ENCODE data around the gene ONECUT1. TPM values are rescaled to one million over a fixed set of nuclear protein-coding genes. Genes with fewer than 3 reads are reported as not detected.
A peak's percentile ranks its signal among the peaks of the same experiment; 100 is the strongest.

ONECUT1 gene
- total RNA-seq, 1 donor from 2014 or later = 341 TPM

DNA sequence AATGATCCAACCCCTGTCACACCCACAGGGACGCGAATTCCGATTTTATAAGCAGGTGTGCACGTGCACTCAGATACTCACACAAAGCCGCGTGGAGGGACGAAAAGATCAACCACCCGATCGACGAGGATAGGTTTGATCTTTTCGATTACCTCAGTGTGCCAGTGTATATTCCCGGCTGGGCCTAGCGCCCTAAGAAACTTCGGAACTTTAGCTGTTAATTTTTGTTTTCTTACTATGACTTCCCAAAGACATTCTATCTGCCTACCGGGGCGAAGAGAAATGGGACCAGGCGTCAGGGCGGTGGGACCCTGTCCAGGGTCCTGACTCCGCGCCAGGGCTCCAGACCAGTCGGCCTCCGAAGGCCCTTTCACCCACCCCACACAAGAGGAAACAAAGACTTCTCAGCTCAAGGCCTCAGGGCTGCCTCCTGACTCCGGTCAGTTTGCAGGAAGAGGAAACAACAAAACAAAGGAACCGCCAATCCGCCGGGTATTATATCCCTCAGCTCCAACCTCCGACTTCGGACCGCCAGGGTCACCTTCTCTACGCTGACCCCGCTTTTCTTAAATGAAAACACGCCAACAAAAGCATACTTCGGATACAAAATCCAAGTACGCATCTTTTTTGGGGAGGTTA is 6.8 kb downstream of the ONECUT1 start:
- peak overlapping the region; percentile 97 for H3K27ac Mint-ChIP-seq
- no peak for DNase-seq (ENCODE audit: low spot score, unreplicated experiment)
- no peaks in the 10 kb centered on the region for H3K9me3 Mint-ChIP-seq (ENCODE audit: low read depth)
- peaks cover 41% of the 10 kb centered on the region for H3K4me1 Mint-ChIP-seq (ENCODE audit: low read depth)
- TF ChIP-seq, protein P1, sequence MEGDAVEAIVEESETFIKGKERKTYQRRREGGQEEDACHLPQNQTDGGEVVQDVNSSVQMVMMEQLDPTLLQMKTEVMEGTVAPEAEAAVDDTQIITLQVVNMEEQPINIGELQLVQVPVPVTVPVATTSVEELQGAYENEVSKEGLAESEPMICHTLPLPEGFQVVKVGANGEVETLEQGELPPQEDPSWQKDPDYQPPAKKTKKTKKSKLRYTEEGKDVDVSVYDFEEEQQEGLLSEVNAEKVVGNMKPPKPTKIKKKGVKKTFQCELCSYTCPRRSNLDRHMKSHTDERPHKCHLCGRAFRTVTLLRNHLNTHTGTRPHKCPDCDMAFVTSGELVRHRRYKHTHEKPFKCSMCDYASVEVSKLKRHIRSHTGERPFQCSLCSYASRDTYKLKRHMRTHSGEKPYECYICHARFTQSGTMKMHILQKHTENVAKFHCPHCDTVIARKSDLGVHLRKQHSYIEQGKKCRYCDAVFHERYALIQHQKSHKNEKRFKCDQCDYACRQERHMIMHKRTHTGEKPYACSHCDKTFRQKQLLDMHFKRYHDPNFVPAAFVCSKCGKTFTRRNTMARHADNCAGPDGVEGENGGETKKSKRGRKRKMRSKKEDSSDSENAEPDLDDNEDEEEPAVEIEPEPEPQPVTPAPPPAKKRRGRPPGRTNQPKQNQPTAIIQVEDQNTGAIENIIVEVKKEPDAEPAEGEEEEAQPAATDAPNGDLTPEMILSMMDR (IDR thresholded peaks at IDR 0.05; ENCODE audit: unreplicated experiment) = no peak
- no peaks in the 10 kb centered on the region for H3K27me3 Mint-ChIP-seq
- H3K36me3 Mint-ChIP-seq (ENCODE audit: insufficient read depth) = peaks cover 66% of the 10 kb centered on the region
- peak overlapping the region; percentile 96 for H3K4me3 Mint-ChIP-seq (ENCODE audit: low read depth)

DNA sequence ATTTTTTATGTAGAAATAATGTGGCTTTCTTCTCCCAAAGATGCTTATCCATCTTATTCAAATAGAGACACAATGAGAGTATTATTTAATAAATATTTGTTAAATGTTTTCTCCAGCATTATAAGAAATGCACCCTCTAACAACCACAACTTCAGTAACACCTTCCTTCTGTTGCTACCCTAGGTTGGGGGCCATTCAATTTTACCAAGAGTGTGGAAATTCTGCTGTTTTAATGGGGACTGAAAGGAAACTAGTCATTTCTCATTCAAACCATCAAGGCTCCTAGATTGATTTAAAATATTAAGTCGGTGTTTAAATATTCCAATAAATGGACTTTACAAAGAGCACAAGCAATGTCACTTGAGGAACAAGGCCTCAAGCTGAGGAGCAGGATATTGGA is 7.6 kb downstream of the ONECUT1 start:
- no peak for DNase-seq (ENCODE audit: low spot score, unreplicated experiment)
- Mint-ChIP-seq H3K4me3 (ENCODE audit: low read depth) (peak overlapping the region; percentile 96), H3K36me3 (ENCODE audit: insufficient read depth) (peaks cover 63% of the 10 kb centered on the region), H3K9me3 (ENCODE audit: low read depth) (no peaks in the 10 kb centered on the region), H3K27me3 (no peaks in the 10 kb centered on the region), H3K4me1 (ENCODE audit: low read depth) (peaks cover 47% of the 10 kb centered on the region), H3K27ac (peak overlapping the region; percentile 97)
- TF ChIP-seq, protein P1 (IDR thresholded peaks at IDR 0.05; ENCODE audit: unreplicated experiment) = no peak

DNA sequence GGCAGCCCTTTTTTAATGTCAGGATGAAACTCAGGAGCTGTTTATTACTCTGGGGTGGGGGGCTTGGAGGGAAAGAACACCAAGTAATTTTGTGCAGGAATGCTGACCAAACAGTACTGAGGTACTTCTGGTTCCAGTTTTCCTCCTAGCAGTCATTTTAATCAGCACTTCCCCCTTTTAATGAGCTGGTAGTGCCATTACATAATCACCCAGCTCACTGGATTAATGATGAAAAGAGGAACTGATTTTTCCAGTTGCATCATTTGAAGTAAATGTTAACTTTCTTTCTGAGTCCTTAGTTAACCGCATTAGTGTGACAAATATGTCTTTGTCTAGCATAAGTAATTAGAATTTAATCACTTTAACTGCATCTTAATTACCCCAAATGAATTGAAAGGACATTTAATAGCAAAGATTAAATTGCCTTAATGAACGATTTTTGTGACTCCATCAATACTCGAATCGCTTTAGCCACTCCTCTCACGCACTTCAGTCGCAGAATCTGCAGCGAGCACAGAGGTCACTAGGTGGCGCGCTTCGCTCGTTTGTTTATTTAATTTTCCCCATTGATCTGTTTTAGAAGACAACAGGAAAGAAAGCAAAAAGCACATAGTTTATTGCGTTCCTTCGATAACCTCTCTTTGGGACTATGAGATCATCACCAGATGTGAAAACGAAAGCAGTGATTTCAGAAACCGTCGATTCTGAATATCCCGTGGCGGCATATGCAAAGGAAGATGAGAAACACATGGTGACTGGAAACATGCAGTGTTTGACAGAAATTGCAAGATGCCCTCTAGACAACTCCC is 9.8 kb downstream of the ONECUT1 start:
- Mint-ChIP-seq H3K36me3 (ENCODE audit: insufficient read depth) (peaks cover 58% of the 10 kb centered on the region), H3K9me3 (ENCODE audit: low read depth) (no peaks in the 10 kb centered on the region), H3K27me3 (no peaks in the 10 kb centered on the region), H3K4me1 (ENCODE audit: low read depth) (peaks cover 58% of the 10 kb centered on the region), H3K27ac (peak overlapping the region; percentile 88), H3K4me3 (ENCODE audit: low read depth) (peak overlapping the region; percentile 60)
- TF ChIP-seq, protein P1 (IDR thresholded peaks at IDR 0.05; ENCODE audit: unreplicated experiment) = peak; percentile 96
- no peak for DNase-seq (ENCODE audit: low spot score, unreplicated experiment)

DNA sequence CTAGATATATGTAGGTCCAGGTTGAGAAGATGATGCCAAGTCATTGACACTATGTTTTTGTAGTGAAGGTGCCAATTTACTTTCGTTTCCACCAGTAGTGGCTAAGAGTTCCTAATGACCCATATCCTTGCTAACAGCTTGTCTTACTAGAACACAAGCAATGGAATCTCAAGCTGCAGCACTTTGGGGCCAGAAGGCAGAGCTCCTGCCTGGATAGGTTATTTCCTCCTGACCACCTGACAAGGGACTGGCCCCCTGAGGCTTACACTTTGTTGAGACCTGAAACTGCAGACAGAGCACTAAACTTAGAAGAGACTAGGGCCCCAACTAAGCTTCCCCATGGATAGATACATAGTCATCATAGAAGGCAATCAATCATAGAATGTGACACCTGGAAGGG is 11.7 kb downstream of the ONECUT1 start:
- H3K9me3 Mint-ChIP-seq (ENCODE audit: low read depth) = no peaks in the 10 kb centered on the region
- no peak for DNase-seq (ENCODE audit: low spot score, unreplicated experiment)
- H3K4me3 Mint-ChIP-seq (ENCODE audit: low read depth) = peak overlapping the region; percentile 12
- peaks cover 51% of the 10 kb centered on the region for H3K36me3 Mint-ChIP-seq (ENCODE audit: insufficient read depth)
- TF ChIP-seq, protein P1 (IDR thresholded peaks at IDR 0.05; ENCODE audit: unreplicated experiment) = no peak
- no peaks in the 10 kb centered on the region for H3K27me3 Mint-ChIP-seq
- H3K27ac Mint-ChIP-seq = peak overlapping the region; percentile 73
- H3K4me1 Mint-ChIP-seq (ENCODE audit: low read depth) = peaks cover 59% of the 10 kb centered on the region

DNA sequence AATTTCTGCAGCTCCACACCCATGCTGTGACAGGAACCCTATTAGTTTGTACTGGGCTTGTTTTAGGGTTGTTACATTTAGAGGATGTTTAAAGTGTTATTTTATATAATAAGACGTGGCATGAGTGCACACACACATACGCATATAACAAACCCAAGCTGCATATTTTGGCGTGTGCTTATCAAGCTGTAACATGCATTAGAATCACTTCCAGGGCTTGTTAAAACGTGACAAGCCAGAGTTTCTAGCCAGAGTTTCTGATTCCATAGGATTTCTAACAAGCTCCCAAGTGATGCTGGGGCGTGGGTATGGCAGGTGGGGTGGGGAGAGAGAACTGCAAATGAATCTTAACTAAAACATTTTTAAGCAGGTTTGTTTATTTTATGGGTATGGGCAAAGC is 17.4 kb downstream of the ONECUT1 start:
- DNase-seq (ENCODE audit: low spot score, unreplicated experiment) = no peak
- Mint-ChIP-seq H3K4me3 (ENCODE audit: low read depth) (no peak overlapping the region), H3K27ac (peak overlapping the region; percentile 69), H3K4me1 (ENCODE audit: low read depth) (peaks cover 33% of the 10 kb centered on the region), H3K36me3 (ENCODE audit: insufficient read depth) (peaks cover 42% of the 10 kb centered on the region), H3K27me3 (no peaks in the 10 kb centered on the region), H3K9me3 (ENCODE audit: low read depth) (no peaks in the 10 kb centered on the region)
- TF ChIP-seq, protein P1 (IDR thresholded peaks at IDR 0.05; ENCODE audit: unreplicated experiment) = no peak

Data from progenitor cell of endocrine pancreas (in vitro differentiated cells).